ENCODE data around the gene ZNF750. TPM values are rescaled to one million over a fixed set of nuclear protein-coding genes. Genes with fewer than 3 reads are reported as not detected.

Gene ZNF750
- total and polyA plus RNA-seq, 2 of the 13 experiments (the other 11 are each of a cell fraction or from before 2014, with no cell fraction given), result not detected

- 0 out of 2 replicates have a peak, but pooled peaks have one; percentile 60 for TF ChIP-seq KDM4B (CRISPR knock-in tag; IDR thresholded peaks at IDR 0.05)
- no peak for TF ChIP-seq SAFB2 (CRISPR knock-in tag; IDR thresholded peaks at IDR 0.05; ENCODE audit: borderline replicate concordance, low read depth)
- TF ChIP-seq HINFP (CRISPR knock-in tag; IDR thresholded peaks at IDR 0.05; ENCODE audit: low read depth), result no peak
- peak; percentile 93 for TF ChIP-seq RBM39 (IDR thresholded peaks at IDR 0.05; ENCODE audit: low read depth, low read length, poor library complexity, severe bottlenecking)
- TF ChIP-seq ZFP82 (CRISPR knock-in tag; IDR thresholded peaks at IDR 0.05; ENCODE audit: borderline replicate concordance), result no peak
- TF ChIP-seq AKAP8 (CRISPR knock-in tag; IDR thresholded peaks at IDR 0.05), result no peak
- peak; percentile 70; the same call in 1 of the 2 replicates for TF ChIP-seq DMAP1 (CRISPR knock-in tag; IDR thresholded peaks at IDR 0.05)
- TF ChIP-seq ZNF687 (CRISPR knock-in tag; IDR thresholded peaks at IDR 0.05), result peak; percentile 91
- no peak for TF ChIP-seq RARG (CRISPR knock-in tag; IDR thresholded peaks at IDR 0.05; ENCODE audit: low read depth)
- peak; percentile 57 for TF ChIP-seq ZNF143 (CRISPR knock-in tag; IDR thresholded peaks at IDR 0.05)
- no peak for TF ChIP-seq ZGPAT (CRISPR knock-in tag; IDR thresholded peaks at IDR 0.05)
- TF ChIP-seq PATZ1 (CRISPR knock-in tag; IDR thresholded peaks at IDR 0.05), result no peak; the same call in 1 of the 2 replicates
- peak; percentile 48; the same call in 1 of the 2 replicates for TF ChIP-seq DPF2 (CRISPR knock-in tag; IDR thresholded peaks at IDR 0.05; ENCODE audit: borderline replicate concordance, low read depth)
- TF ChIP-seq GABPA (IDR thresholded peaks at IDR 0.05; ENCODE audit: low read depth, low read length), result no peak
- TF ChIP-seq GABPA (CRISPR knock-in tag; IDR thresholded peaks at IDR 0.05; ENCODE audit: low read depth), result no peak
- TF ChIP-seq ZNF569 (CRISPR knock-in tag; IDR thresholded peaks at IDR 0.05; ENCODE audit: borderline replicate concordance), result no peak
- no peak; the same call in 1 of the 2 replicates for TF ChIP-seq PHF21A (CRISPR knock-in tag; IDR thresholded peaks at IDR 0.05)
These were observed 49.0 kb upstream of the ZNF750 start (continued) for GRCh38 chr17:82888583-82889495.
